DND-41 (cell line): Measurements from ENCODE around the gene PCNX2.

Experiments
- ATAC-seq: fragments of 200-7000 bp; cut with Tn5 transposase; 3 replicates; pipeline ENCODE4 v1.9.1; 2021; ENCODE audit warnings: low read depth; ENCODE audit not compliant: insufficient read depth
- DNase-seq: peaks from one replicate; pipeline ENCODE4 v3.0.0-alpha.2; 2020
- H2AFZ ChIP-seq: 2 replicates; pipeline ENCODE4 v1.6.0; 2012; ENCODE audit warnings: low read depth, low read length
- H3K27ac ChIP-seq: 2 replicates; pipeline ENCODE4 v1.5.1; 2012; ENCODE audit warnings: low read length, inconsistent platforms
- H3K27me3 ChIP-seq: fragments of 200-600 bp; sonication (generic); 2 replicates; pipeline ENCODE4 v1.6.0; 2012; ENCODE audit warnings: low read length, mild to moderate bottlenecking, inconsistent platforms; ENCODE audit not compliant: insufficient read depth, poor library complexity
- H3K36me3 ChIP-seq: 2 replicates; pipeline ENCODE4 v1.5.1; 2012; ENCODE audit warnings: low read length, inconsistent platforms; ENCODE audit not compliant: insufficient read depth
- H3K4me1 ChIP-seq: 2 replicates; pipeline ENCODE4 v1.5.1; 2012; ENCODE audit warnings: mild to moderate bottlenecking, low read length; ENCODE audit not compliant: insufficient read depth
- H3K4me2 ChIP-seq: 2 replicates; pipeline ENCODE4 v1.6.0; 2012; ENCODE audit warnings: mild to moderate bottlenecking, moderate library complexity, low read length, inconsistent platforms; ENCODE audit not compliant: insufficient read depth
- H3K4me3 ChIP-seq, 2 experiments: fragments of 200-600 bp in 1 of 2; shearing (Covaris generic) in 1 of 2; 2 replicates each; pipeline ENCODE4 v1.5.1; 2012 to 2016; ENCODE audit warnings: inconsistent platforms in 2 of 2, low read length in 2 of 2, mild to moderate bottlenecking in 2 of 2, low read depth in 1 of 2, moderate library complexity in 1 of 2
- H3K79me2 ChIP-seq: 2 replicates; pipeline ENCODE4 v1.6.0; 2012; ENCODE audit warnings: low read length, inconsistent platforms; ENCODE audit not compliant: insufficient read depth
- H3K9ac ChIP-seq: 2 replicates; pipeline ENCODE4 v1.6.0; 2012; ENCODE audit warnings: low read depth, mild to moderate bottlenecking, inconsistent platforms, low read length, moderate library complexity
- H3K9me3 ChIP-seq: 2 replicates; pipeline ENCODE4 v1.5.1; 2012; ENCODE audit warnings: low read length, moderate library complexity, mild to moderate bottlenecking, inconsistent platforms; ENCODE audit not compliant: insufficient read depth, severe bottlenecking
- H4K20me1 ChIP-seq: 2 replicates; pipeline ENCODE4 v1.6.0; 2012; ENCODE audit warnings: low read length; ENCODE audit not compliant: insufficient read depth
- CTCF ChIP-seq: IDR thresholded peaks from 2 replicates; pipeline ENCODE4 v1.5.1; 2012; ENCODE audit warnings: borderline replicate concordance, low read length, moderate library complexity, mild to moderate bottlenecking; ENCODE audit not compliant: poor library complexity, severe bottlenecking; ENCODE audit errors: extremely low read depth
- EZH2 ChIP-seq: IDR thresholded peaks from 3 replicates; pipeline ENCODE4 v1.6.1; 2012; ENCODE audit warnings: borderline replicate concordance, low read depth, mild to moderate bottlenecking, moderate library complexity, low read length, inconsistent platforms; ENCODE audit not compliant: severe bottlenecking

Gene PCNX2

GRCh38 chr1:232980986-232981560 is 314.5 kb downstream of the PCNX2 start:
- no peaks in the 10 kb centered on the region for H3K27me3 ChIP-seq
- H3K79me2 ChIP-seq: no peaks in the 10 kb centered on the region
- no peak for TF ChIP-seq CTCF
- TF ChIP-seq EZH2: no peak
- no peak for ATAC-seq
- no peak overlapping the region for H3K4me3 ChIP-seq
- no peak for DNase-seq
- H3K27ac ChIP-seq: no peak overlapping the region
- H3K9me3 ChIP-seq: no peaks in the 10 kb centered on the region
- H3K9ac ChIP-seq: no peak overlapping the region
- peaks cover 45% of the 10 kb centered on the region for H3K36me3 ChIP-seq
- H3K4me2 ChIP-seq: no peak overlapping the region
- H3K4me1 ChIP-seq: no peaks in the 10 kb centered on the region
- H2AFZ ChIP-seq: no peak overlapping the region
- H4K20me1 ChIP-seq: no peaks in the 10 kb centered on the region

- Histone ChIP-seq H3K9ac (no peak overlapping the region), H4K20me1 (no peaks in the 10 kb centered on the region), H3K4me1 (no peaks in the 10 kb centered on the region), H3K27me3 (no peaks in the 10 kb centered on the region), H3K27ac (no peak overlapping the region), H3K36me3 (peaks cover 45% of the 10 kb centered on the region), H3K4me2 (no peak overlapping the region), H3K9me3 (no peaks in the 10 kb centered on the region), H2AFZ (no peak overlapping the region), H3K79me2 (no peaks in the 10 kb centered on the region), H3K4me3 (no peak overlapping the region)
- DNase-seq: no peak
- TF ChIP-seq CTCF: no peak
- TF ChIP-seq EZH2: no peak
- ATAC-seq: no peak
These were observed 315.1 kb downstream of the PCNX2 start for GRCh38 chr1:232980355-232980978.

GRCh38 chr1:232979558-232979957 is 316.0 kb downstream of the PCNX2 start:
- no peak overlapping the region for H3K4me3 ChIP-seq
- H3K9me3 ChIP-seq: no peaks in the 10 kb centered on the region
- TF ChIP-seq EZH2: no peak
- TF ChIP-seq CTCF: no peak
- H2AFZ ChIP-seq: no peak overlapping the region
- H3K27ac ChIP-seq: no peak overlapping the region
- no peaks in the 10 kb centered on the region for H3K4me1 ChIP-seq
- no peaks in the 10 kb centered on the region for H3K27me3 ChIP-seq
- no peaks in the 10 kb centered on the region for H4K20me1 ChIP-seq
- H3K4me2 ChIP-seq: no peak overlapping the region
- no peak for DNase-seq
- no peaks in the 10 kb centered on the region for H3K79me2 ChIP-seq
- no peak overlapping the region for H3K9ac ChIP-seq
- H3K36me3 ChIP-seq: peaks cover 54% of the 10 kb centered on the region
- no peak for ATAC-seq
